ENCODE data around the gene DAAM2. TPM values are rescaled to one million over a fixed set of nuclear protein-coding genes. Genes with fewer than 3 reads are reported as not detected.
A peak's percentile ranks its signal among the peaks of the same experiment; 100 is the strongest.

DAAM2 gene
- total and polyA plus RNA-seq, 8 donors, result 9.3 to 78.8 (median 19.3) TPM

DNA sequence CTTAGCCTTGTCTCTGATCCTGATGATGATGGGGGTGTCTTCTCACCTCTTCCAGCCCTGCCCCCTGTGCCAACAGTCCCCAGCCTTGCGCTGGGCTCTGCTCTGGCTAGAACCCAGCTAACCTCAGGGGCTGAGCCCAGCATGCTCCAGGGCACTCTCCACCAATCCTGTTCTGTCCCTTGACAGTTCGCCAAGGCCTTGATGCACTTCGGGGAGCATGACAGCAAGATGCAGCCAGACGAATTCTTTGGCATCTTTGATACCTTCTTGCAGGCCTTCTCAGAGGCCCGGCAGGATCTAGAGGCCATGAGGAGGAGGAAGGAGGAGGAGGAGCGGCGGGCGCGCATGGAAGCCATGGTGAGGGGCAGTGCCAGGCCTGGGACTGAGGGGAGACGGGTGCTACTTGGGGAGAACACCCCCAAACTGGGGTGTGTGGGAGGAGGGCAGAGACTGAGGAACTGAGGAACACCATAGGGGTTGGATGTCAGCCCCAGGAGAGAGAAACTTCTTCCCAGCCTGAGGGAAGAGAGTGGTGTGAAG, 109.0 kb downstream of the DAAM2 start:
- intact Hi-C loops (cut with DNase I; ENCODE audit: low total_unique reads), result no loop called here
- H3K4me1 ChIP-seq, result peaks cover 0 to 16% (median 7%) of the 10 kb centered on the region in 4 donors
- no peak overlapping the region for H3K4me3 ChIP-seq
- peak overlapping the region in 1 of 5 donors; percentile 2 for H3K27ac ChIP-seq
- no peak for DNase-seq
- TF ChIP-seq EP300 (IDR thresholded peaks at IDR 0.05) (no peak), POLR2A (IDR thresholded peaks at IDR 0.05) (no peak), POLR2AphosphoS5 (IDR thresholded peaks at IDR 0.05) (no peak)
- TF ChIP-seq, protein P1, sequence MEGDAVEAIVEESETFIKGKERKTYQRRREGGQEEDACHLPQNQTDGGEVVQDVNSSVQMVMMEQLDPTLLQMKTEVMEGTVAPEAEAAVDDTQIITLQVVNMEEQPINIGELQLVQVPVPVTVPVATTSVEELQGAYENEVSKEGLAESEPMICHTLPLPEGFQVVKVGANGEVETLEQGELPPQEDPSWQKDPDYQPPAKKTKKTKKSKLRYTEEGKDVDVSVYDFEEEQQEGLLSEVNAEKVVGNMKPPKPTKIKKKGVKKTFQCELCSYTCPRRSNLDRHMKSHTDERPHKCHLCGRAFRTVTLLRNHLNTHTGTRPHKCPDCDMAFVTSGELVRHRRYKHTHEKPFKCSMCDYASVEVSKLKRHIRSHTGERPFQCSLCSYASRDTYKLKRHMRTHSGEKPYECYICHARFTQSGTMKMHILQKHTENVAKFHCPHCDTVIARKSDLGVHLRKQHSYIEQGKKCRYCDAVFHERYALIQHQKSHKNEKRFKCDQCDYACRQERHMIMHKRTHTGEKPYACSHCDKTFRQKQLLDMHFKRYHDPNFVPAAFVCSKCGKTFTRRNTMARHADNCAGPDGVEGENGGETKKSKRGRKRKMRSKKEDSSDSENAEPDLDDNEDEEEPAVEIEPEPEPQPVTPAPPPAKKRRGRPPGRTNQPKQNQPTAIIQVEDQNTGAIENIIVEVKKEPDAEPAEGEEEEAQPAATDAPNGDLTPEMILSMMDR (IDR thresholded peaks at IDR 0.05), result no peak
- no peaks in the 10 kb centered on the region for H3K9me3 ChIP-seq
- peaks cover 26 to 100% (median 87%) of the 10 kb centered on the region in 4 donors for H3K36me3 ChIP-seq
- no peaks in the 10 kb centered on the region for H3K27me3 ChIP-seq
- 83 to 90% (median 89%) methylated on average over 9 to 10 of the region's 10 CpGs for WGBS, 5 donors

DNA sequence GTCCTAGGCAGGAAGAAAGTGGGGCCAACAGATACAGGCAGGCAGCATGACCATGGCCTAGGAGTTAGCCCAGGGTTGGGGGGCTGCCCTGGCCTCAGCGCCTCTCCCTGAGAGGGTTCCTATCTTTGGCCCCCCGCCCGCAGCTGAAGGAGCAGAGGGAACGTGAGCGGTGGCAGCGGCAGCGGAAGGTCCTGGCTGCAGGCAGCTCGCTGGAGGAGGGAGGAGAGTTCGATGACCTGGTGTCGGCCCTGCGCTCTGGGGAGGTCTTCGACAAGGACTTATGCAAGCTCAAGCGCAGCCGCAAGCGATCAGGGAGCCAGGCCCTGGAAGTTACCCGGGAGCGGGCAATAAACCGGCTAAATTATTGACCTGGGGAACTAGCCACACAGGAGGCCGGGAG, 109.5 kb downstream of the DAAM2 start:
- H3K27me3 ChIP-seq, result no peaks in the 10 kb centered on the region
- intact Hi-C loops (cut with DNase I; ENCODE audit: low total_unique reads), result no loop called here
- H3K4me3 ChIP-seq, result no peak overlapping the region
- H3K9me3 ChIP-seq, result no peaks in the 10 kb centered on the region
- 88 to 93% (median 90%) methylated on average over 18 to 19 of the region's 19 CpGs for WGBS, 5 donors
- no peak for DNase-seq
- H3K27ac ChIP-seq, result no peak overlapping the region
- TF ChIP-seq, protein P1 (IDR thresholded peaks at IDR 0.05), result no peak
- H3K4me1 ChIP-seq, result peaks cover 0 to 16% (median 7%) of the 10 kb centered on the region in 4 donors
- H3K36me3 ChIP-seq, result peaks cover 26 to 100% (median 87%) of the 10 kb centered on the region in 4 donors

DNA sequence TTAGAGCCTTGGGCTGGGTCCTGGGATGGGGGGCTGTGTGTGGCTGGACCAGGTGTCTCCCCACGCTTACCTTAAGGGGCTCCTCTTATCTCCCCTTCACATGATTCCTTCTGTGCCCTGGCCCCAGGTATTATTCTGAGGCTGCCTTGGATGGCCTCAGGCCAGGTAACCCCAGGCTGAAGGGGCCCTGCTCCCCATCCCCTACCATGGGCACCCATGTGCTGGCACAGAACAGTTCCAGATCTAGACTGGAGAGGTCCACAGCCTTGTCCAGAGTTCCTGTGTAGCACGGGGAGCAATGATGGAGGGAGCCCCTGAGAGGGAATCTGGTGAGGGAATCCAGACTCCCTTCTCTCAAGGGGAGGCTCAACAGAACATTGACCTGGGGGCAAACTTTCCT, 110.0 kb downstream of the DAAM2 start:
- H3K36me3 ChIP-seq, result peaks cover 26 to 100% (median 86%) of the 10 kb centered on the region in 4 donors
- WGBS, 5 donors, result 89 to 100% (median 94%) methylated on average over 2 of the region's 2 CpGs

DNA sequence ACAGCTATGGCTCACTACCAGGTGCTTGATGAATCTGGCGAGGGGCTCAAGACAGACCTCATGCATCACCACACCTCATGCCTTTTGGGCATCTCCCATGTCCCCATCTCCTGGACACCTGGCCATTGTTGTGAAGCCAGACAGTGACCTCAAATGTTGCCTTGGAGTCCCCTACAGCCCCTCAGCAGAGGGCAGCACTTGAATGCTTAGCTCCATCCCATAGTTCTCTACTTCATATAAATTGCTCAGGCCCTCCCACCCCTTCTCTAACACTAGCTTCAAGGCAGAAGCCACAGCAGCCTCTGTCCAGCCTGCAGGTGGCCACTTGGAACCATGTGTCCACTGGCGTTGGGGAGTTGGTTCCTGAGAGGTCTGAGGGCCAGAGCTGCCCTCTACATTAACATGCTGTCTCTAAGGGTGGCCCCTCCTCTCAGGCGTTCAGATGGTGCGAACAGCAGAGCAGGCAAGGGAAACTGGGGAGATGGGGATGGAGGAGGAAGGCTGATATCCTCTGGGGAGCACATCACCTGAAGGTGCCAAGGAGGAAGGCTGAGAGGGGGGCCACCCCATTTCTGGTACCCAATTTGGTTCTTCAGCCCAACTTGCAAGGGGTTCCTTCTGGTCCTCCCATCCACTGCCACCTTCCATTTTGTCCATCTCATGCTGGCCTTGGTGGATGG, 110.8 kb downstream of the DAAM2 start:
- Histone ChIP-seq H3K4me3 (no peak overlapping the region), H3K27me3 (no peaks in the 10 kb centered on the region), H3K27ac (no peak overlapping the region), H3K9me3 (no peaks in the 10 kb centered on the region), H3K36me3 (peaks cover 19 to 100% (median 81%) of the 10 kb centered on the region in 4 donors), H3K4me1 (peaks cover 0 to 16% (median 7%) of the 10 kb centered on the region in 4 donors)
- intact Hi-C loops (cut with DNase I; ENCODE audit: low total_unique reads), result no loop called here
- no peak for DNase-seq
- WGBS, 5 donors, result 88 to 95% (median 91%) methylated on average over 3 to 4 of the region's 4 CpGs
- TF ChIP-seq, protein P1 (IDR thresholded peaks at IDR 0.05), result no peak
- TF ChIP-seq EP300 (IDR thresholded peaks at IDR 0.05), result no peak
- no peak for TF ChIP-seq POLR2AphosphoS5 (IDR thresholded peaks at IDR 0.05)
- TF ChIP-seq POLR2A (IDR thresholded peaks at IDR 0.05), result no peak

More for the DNA sequence above, 110.0 kb downstream of the DAAM2 start:
- intact Hi-C loops (cut with DNase I; ENCODE audit: low total_unique reads), result no loop called here
- Histone ChIP-seq H3K9me3 (no peaks in the 10 kb centered on the region), H3K4me3 (no peak overlapping the region), H3K4me1 (peaks cover 0 to 16% (median 7%) of the 10 kb centered on the region in 4 donors), H3K27ac (no peak overlapping the region), H3K27me3 (no peaks in the 10 kb centered on the region)
- TF ChIP-seq POLR2AphosphoS5 (IDR thresholded peaks at IDR 0.05), result no peak
- no peak for TF ChIP-seq EP300 (IDR thresholded peaks at IDR 0.05)
- no peak for TF ChIP-seq POLR2A (IDR thresholded peaks at IDR 0.05)
- DNase-seq, result no peak

DNA sequence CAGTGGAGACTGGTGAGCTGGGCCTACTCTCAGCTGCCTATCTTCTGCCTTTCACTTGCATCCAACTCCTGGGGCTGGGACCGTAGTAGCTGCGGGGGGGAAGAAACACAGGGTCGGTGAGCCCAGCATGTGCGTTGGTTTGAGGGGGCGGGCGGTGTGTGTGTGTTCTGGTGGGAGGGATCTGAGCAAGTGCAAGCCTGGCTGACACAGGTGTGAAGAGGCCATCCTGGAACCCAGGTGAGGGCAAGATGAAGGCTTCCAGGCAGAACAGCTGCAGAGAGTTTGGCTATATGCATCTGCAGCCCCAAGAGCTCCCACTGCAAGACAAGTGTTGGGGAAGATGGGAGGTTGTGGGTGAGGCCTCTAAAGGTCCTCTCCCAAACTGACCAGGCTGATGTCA, 111.5 kb downstream of the DAAM2 start:
- WGBS, 5 donors, result 88 to 95% (median 93%) methylated on average over 6 of the region's 6 CpGs
- Histone ChIP-seq H3K27me3 (no peaks in the 10 kb centered on the region), H3K9me3 (no peaks in the 10 kb centered on the region), H3K4me1 (peaks cover 0 to 16% (median 7%) of the 10 kb centered on the region in 4 donors), H3K4me3 (no peak overlapping the region), H3K27ac (no peak overlapping the region), H3K36me3 (peaks cover 19 to 98% (median 82%) of the 10 kb centered on the region in 4 donors)
- intact Hi-C loops (cut with DNase I; ENCODE audit: low total_unique reads), result no loop called here
- TF ChIP-seq EP300 (IDR thresholded peaks at IDR 0.05), result no peak
- TF ChIP-seq, protein P1 (IDR thresholded peaks at IDR 0.05), result no peak
- TF ChIP-seq POLR2AphosphoS5 (IDR thresholded peaks at IDR 0.05), result no peak
- no peak for DNase-seq

Measured in stomach (tissue), 9 donors.